ENCODE measurements around the gene ACER2. TPM values are rescaled to one million over a fixed set of nuclear protein-coding genes. Genes with fewer than 3 reads are reported as not detected.

The ACER2 gene
- total RNA-seq, 1 experiment from 2014 or later = 9.6 TPM

DNA sequence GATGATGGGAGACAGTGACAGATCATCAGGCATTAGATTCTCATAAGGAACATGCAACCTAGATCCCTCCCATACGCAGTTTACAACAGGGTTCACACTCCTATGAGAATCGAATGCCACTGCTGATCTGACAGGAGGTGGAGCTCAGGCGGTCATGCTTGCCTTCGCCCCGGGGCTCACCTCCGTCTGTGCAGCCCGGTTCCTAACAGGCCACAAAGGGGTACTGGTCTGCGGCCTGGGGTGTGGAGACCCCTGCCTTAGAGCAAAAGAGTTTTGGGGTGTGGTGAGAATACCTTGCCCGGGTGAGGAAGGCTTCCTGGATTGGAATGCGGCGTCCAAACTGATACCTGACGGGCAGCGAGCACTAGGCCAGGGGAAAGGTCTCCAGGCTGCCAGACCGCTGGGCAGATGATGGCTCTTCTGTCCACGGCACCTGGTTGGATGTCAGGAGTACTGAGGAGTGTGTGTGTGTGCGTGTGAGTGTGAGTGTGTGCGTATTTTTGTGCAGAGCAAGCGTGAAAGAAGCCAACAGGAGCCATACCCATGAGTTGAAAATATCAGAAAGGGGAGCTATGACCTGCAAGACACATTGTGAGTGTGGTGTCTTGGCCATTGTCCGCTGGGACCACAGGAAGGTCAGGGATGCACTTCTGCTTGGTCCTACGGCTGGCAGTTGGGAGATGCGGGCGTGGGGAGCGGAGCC is 55.4 kb downstream of the ACER2 start:
- peak overlapping the region; percentile 39 for H4K8ac ChIP-seq (replicated peaks; ENCODE audit: insufficient read length, low read depth, low read length)
- no peak overlapping the region for H3K23ac ChIP-seq (ENCODE audit: insufficient read length, low read depth, low read length)
- no peaks in the 10 kb centered on the region; the same call in 1 of the 2 replicates for H3K4me1 ChIP-seq (ENCODE audit: insufficient read depth, low read length)
- H4K91ac ChIP-seq (ENCODE audit: insufficient read length, low read depth, low read length) = no peak overlapping the region
- no CpG with 5 or more reads among the region's 23 CpGs for WGBS (ENCODE audit: extremely low coverage, insufficient read length, low lambda C conversion rate)
- no peak overlapping the region for H3K4ac ChIP-seq (ENCODE audit: low read depth, low read length)
- Mint-ChIP-seq H3K4me1 (peaks cover 9% of the 10 kb centered on the region in 2 experiments), H3K9me3 (peaks cover 6% of the 10 kb centered on the region in 2 experiments; a peak in 4 of 5 replicates), H3K27ac (no peak overlapping the region; a peak in 1 of 7 replicates), H3K4me3 (peak overlapping the region; percentile 73 to 83), H3K36me3 (ENCODE audit: insufficient read depth in 1 of 3, low read depth in 3 of 3) (peaks cover 0 to 4% (median 0%) of the 10 kb centered on the region in 3 experiments; a peak in 2 of 7 replicates), H3K27me3 (ENCODE audit: low read depth) (peaks cover 6% of the 10 kb centered on the region)
- H2BK5ac ChIP-seq (ENCODE audit: insufficient read length, low read length) = no peak overlapping the region
- H3K79me1 ChIP-seq (ENCODE audit: insufficient read depth, low read depth, low read length, poor library complexity, severe bottlenecking) = no peaks in the 10 kb centered on the region
- no peaks in the 10 kb centered on the region for H3K79me2 ChIP-seq (ENCODE audit: insufficient read depth, low read length)
- TF ChIP-seq, protein P1, sequence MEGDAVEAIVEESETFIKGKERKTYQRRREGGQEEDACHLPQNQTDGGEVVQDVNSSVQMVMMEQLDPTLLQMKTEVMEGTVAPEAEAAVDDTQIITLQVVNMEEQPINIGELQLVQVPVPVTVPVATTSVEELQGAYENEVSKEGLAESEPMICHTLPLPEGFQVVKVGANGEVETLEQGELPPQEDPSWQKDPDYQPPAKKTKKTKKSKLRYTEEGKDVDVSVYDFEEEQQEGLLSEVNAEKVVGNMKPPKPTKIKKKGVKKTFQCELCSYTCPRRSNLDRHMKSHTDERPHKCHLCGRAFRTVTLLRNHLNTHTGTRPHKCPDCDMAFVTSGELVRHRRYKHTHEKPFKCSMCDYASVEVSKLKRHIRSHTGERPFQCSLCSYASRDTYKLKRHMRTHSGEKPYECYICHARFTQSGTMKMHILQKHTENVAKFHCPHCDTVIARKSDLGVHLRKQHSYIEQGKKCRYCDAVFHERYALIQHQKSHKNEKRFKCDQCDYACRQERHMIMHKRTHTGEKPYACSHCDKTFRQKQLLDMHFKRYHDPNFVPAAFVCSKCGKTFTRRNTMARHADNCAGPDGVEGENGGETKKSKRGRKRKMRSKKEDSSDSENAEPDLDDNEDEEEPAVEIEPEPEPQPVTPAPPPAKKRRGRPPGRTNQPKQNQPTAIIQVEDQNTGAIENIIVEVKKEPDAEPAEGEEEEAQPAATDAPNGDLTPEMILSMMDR (conservative IDR thresholded peaks at IDR 0.05) = no peak
- no peak overlapping the region for H4K5ac ChIP-seq (ENCODE audit: insufficient read length, low read depth, low read length)
- no peak overlapping the region for H2BK15ac ChIP-seq (ENCODE audit: low read depth, low read length)
- no peak overlapping the region for H3K18ac ChIP-seq (ENCODE audit: insufficient read length, low read depth, low read length)
- H2AK5ac ChIP-seq (ENCODE audit: insufficient read length, low read length) = no peak overlapping the region
- H3K14ac ChIP-seq (ENCODE audit: insufficient read depth, low read length) = no peak overlapping the region; the same call in 1 of the 2 replicates
- no peak for DNase-seq
- H3T11ph ChIP-seq (ENCODE audit: low read length) = no peak overlapping the region
- H2BK20ac ChIP-seq (ENCODE audit: low read depth, low read length, poor library complexity, severe bottlenecking) = no peak overlapping the region
- no peak overlapping the region for H2AFZ ChIP-seq (ENCODE audit: low read length)
- H3K9ac ChIP-seq (ENCODE audit: extremely low read depth, insufficient read length, low read length) = no peak overlapping the region
- no peaks in the 10 kb centered on the region for H4K20me1 ChIP-seq (ENCODE audit: control insufficient read depth, insufficient read depth, insufficient read length)
- H3K9me3 ChIP-seq (ENCODE audit: control insufficient read depth, low read depth, low read length) = no peaks in the 10 kb centered on the region
- no peak overlapping the region for H3K27ac ChIP-seq (ENCODE audit: insufficient read length, low read depth, low read length)
- H3K23me2 ChIP-seq (ENCODE audit: insufficient read length, low read depth, low read length, poor library complexity, severe bottlenecking) = peaks cover 3% of the 10 kb centered on the region
- H2BK12ac ChIP-seq (ENCODE audit: insufficient read length, low read depth, low read length) = no peak overlapping the region
- H2BK120ac ChIP-seq (ENCODE audit: low read depth, low read length, poor library complexity, severe bottlenecking) = no peak overlapping the region
- H3K56ac ChIP-seq (ENCODE audit: insufficient read length, low read depth, low read length) = no peak overlapping the region
- H3K4me2 ChIP-seq (ENCODE audit: insufficient read depth, insufficient read length, low read length) = peak overlapping the region; percentile 72
- H3K27me3 ChIP-seq (ENCODE audit: insufficient read depth, low read length) = no peaks in the 10 kb centered on the region

Data from H9 (cell line).